H9 (cell line): ENCODE results near the gene UBE3A. TPM values are rescaled to one million over a fixed set of nuclear protein-coding genes. Genes with fewer than 3 reads are reported as not detected.

Experiments used
- DNase-seq: peaks from one replicate; pipeline ENCODE4 v3.0.0-alpha.2; 2017
- H2AFZ ChIP-seq: one replicate; pipeline ENCODE4 v1.6.1; 2013; ENCODE audit warnings: mild to moderate bottlenecking, low read length, control low read depth, moderate library complexity
- H2AK5ac ChIP-seq: 2 replicates; pipeline ENCODE4 v1.6.1; 2013; ENCODE audit warnings: low read length, control low read depth, mixed read lengths; ENCODE audit not compliant: insufficient read length
- H2BK120ac ChIP-seq: one replicate; pipeline ENCODE4 v1.6.1; 2013; ENCODE audit warnings: low read depth, mild to moderate bottlenecking, low read length, control low read depth, inconsistent platforms; ENCODE audit not compliant: poor library complexity, severe bottlenecking
- H2BK12ac ChIP-seq: 2 replicates; pipeline ENCODE4 v1.6.1; 2013; ENCODE audit warnings: low read length, control low read depth, mixed read lengths, low read depth; ENCODE audit not compliant: insufficient read length
- H2BK15ac ChIP-seq: 2 replicates; pipeline ENCODE4 v1.6.1; 2013; ENCODE audit warnings: low read depth, low read length, control low read depth
- H2BK20ac ChIP-seq: one replicate; pipeline ENCODE4 v1.6.1; 2013; ENCODE audit warnings: low read depth, mild to moderate bottlenecking, low read length, control low read depth, inconsistent platforms; ENCODE audit not compliant: poor library complexity, severe bottlenecking
- H2BK5ac ChIP-seq: 2 replicates; pipeline ENCODE4 v1.6.1; 2013; ENCODE audit warnings: low read length, control low read depth, mixed read lengths; ENCODE audit not compliant: insufficient read length
- H3K14ac ChIP-seq: 2 replicates; pipeline ENCODE4 v1.6.1; 2013; ENCODE audit warnings: low read length, control low read depth; ENCODE audit not compliant: insufficient read depth
- H3K18ac ChIP-seq: 2 replicates; pipeline ENCODE4 v1.6.1; 2013; ENCODE audit warnings: low read depth, mild to moderate bottlenecking, mixed read lengths, low read length, control low read depth; ENCODE audit not compliant: insufficient read length
- H3K23ac ChIP-seq: 2 replicates; pipeline ENCODE4 v1.6.1; 2013; ENCODE audit warnings: low read length, control low read depth, mixed read lengths, low read depth; ENCODE audit not compliant: insufficient read length
- H3K23me2 ChIP-seq: 2 replicates; pipeline ENCODE4 v1.6.1; 2013; ENCODE audit warnings: low read depth, mild to moderate bottlenecking, mixed read lengths, low read length, control low read depth; ENCODE audit not compliant: insufficient read length, poor library complexity, severe bottlenecking
- H3K27ac ChIP-seq: 2 replicates; pipeline ENCODE4 v1.5.1; 2013; ENCODE audit warnings: low read length, control low read depth, mixed read lengths, low read depth; ENCODE audit not compliant: insufficient read length
- H3K27me3 ChIP-seq: 2 replicates; pipeline ENCODE4 v1.6.1; 2013; ENCODE audit warnings: low read length, control low read depth, inconsistent platforms; ENCODE audit not compliant: insufficient read depth
- H3K4ac ChIP-seq: 2 replicates; pipeline ENCODE4 v1.6.1; 2013; ENCODE audit warnings: low read depth, mild to moderate bottlenecking, control low read depth, inconsistent platforms, low read length, moderate library complexity
- H3K4me1 ChIP-seq: 2 replicates; pipeline ENCODE4 v1.6.1; 2013; ENCODE audit warnings: low read length, control low read depth, inconsistent platforms; ENCODE audit not compliant: insufficient read depth
- H3K4me2 ChIP-seq: 2 replicates; pipeline ENCODE4 v1.6.1; 2013; ENCODE audit warnings: low read length, control low read depth, mixed read lengths; ENCODE audit not compliant: insufficient read length, insufficient read depth
- H3K56ac ChIP-seq: 2 replicates; pipeline ENCODE4 v1.6.1; 2013; ENCODE audit warnings: low read depth, mild to moderate bottlenecking, mixed read lengths, low read length, control low read depth; ENCODE audit not compliant: insufficient read length
- H3K79me1 ChIP-seq: 2 replicates; pipeline ENCODE4 v1.6.1; 2013; ENCODE audit warnings: low read depth, mild to moderate bottlenecking, moderate library complexity, low read length, control low read depth, inconsistent platforms; ENCODE audit not compliant: insufficient read depth, poor library complexity, severe bottlenecking
- H3K79me2 ChIP-seq: 2 replicates; pipeline ENCODE4 v1.6.1; 2013; ENCODE audit warnings: low read length, control low read depth, inconsistent platforms; ENCODE audit not compliant: insufficient read depth
- H3K9ac ChIP-seq: 2 replicates; pipeline ENCODE4 v1.6.1; 2013; ENCODE audit warnings: low read length, control low read depth, mixed read lengths; ENCODE audit not compliant: insufficient read length; ENCODE audit errors: extremely low read depth
- H3K9me3 ChIP-seq: one replicate; pipeline ENCODE4 v1.6.1; 2013; ENCODE audit warnings: low read depth, low read length, inconsistent platforms; ENCODE audit not compliant: control insufficient read depth
- H3T11ph ChIP-seq: one replicate; pipeline ENCODE4 v1.6.1; 2013; ENCODE audit warnings: mild to moderate bottlenecking, low read length, control low read depth, inconsistent platforms
- H4K20me1 ChIP-seq: one replicate; pipeline ENCODE4 v1.6.1; 2013; ENCODE audit not compliant: control insufficient read depth, insufficient read length, insufficient read depth
- H4K5ac ChIP-seq: 2 replicates; pipeline ENCODE4 v1.6.1; 2013; ENCODE audit warnings: low read depth, mild to moderate bottlenecking, mixed read lengths, low read length, control low read depth; ENCODE audit not compliant: insufficient read length
- H4K8ac ChIP-seq: replicated peaks from 2 replicates; pipeline ENCODE4 v1.6.1; 2013; ENCODE audit warnings: low read length, control low read depth, mixed read lengths, low read depth; ENCODE audit not compliant: insufficient read length
- H4K91ac ChIP-seq: 2 replicates; pipeline ENCODE4 v1.6.1; 2013; ENCODE audit warnings: low read depth, mild to moderate bottlenecking, moderate library complexity, mixed read lengths, low read length, control low read depth; ENCODE audit not compliant: insufficient read length
- H3K27ac Mint-ChIP-seq, 3 experiments: 2 replicates in 2 of 3; 3 replicates in 1 of 3; pipeline ENCODE4 v1.8.0; 2020 to 2021; ENCODE audit warnings: mixed read lengths in 3 of 3, mild to moderate bottlenecking in 1 of 3, moderate library complexity in 1 of 3
- H3K27me3 Mint-ChIP-seq: 2 replicates; pipeline ENCODE4 v1.8.0; 2021; ENCODE audit warnings: low read depth, mild to moderate bottlenecking, moderate library complexity, mixed read lengths
- H3K36me3 Mint-ChIP-seq, 3 experiments: 2 replicates in 2 of 3; 3 replicates in 1 of 3; pipeline ENCODE4 v1.8.0; 2020 to 2021; ENCODE audit warnings: low read depth in 3 of 3, mixed read lengths in 3 of 3; ENCODE audit not compliant: insufficient read depth in 1 of 3
- H3K4me1 Mint-ChIP-seq, 2 experiments: 2 replicates each; pipeline ENCODE4 v1.8.0; 2020; ENCODE audit warnings: mixed read lengths in 2 of 2
- H3K4me3 Mint-ChIP-seq, 2 experiments: 2 replicates in 1 of 2; 3 replicates in 1 of 2; pipeline ENCODE4 v1.8.0; 2020 to 2021; ENCODE audit warnings: mild to moderate bottlenecking in 2 of 2, mixed read lengths in 2 of 2, moderate library complexity in 1 of 2
- H3K9me3 Mint-ChIP-seq, 2 experiments: 2 replicates in 1 of 2; 3 replicates in 1 of 2; pipeline ENCODE4 v1.8.0; 2020; ENCODE audit warnings: mild to moderate bottlenecking in 2 of 2, mixed read lengths in 2 of 2, moderate library complexity in 1 of 2
- WGBS: extraction: QIAGEN DNeasy Blood & Tissue Kit; methylation state at CpG from one replicate; pipeline ENCODE4 v1.1.7; 2013; ENCODE audit warnings: missing lambda C conversion rate, low lambda C conversion rate, mixed read lengths; ENCODE audit not compliant: insufficient read length; ENCODE audit errors: extremely low coverage; 5-methylcytosine and 5-hydroxymethylcytosine counted together
- total RNA-seq: library from RNA; stranded (reverse); gene quantifications from 2 replicates; pipeline ENCODE4 v1.2.1, GENCODE V29; 2021
- TF ChIP-seq, protein P1 (sequence below): fragments of 200-600 bp; sonication (generic); conservative IDR thresholded peaks from 3 replicates; pipeline ENCODE4 v1.8.0; 2021; ENCODE audit warnings: antibody characterized with exemption, mild to moderate bottlenecking

The UBE3A gene
- total RNA-seq, 1 experiment from 2014 or later = 108 TPM

DNA sequence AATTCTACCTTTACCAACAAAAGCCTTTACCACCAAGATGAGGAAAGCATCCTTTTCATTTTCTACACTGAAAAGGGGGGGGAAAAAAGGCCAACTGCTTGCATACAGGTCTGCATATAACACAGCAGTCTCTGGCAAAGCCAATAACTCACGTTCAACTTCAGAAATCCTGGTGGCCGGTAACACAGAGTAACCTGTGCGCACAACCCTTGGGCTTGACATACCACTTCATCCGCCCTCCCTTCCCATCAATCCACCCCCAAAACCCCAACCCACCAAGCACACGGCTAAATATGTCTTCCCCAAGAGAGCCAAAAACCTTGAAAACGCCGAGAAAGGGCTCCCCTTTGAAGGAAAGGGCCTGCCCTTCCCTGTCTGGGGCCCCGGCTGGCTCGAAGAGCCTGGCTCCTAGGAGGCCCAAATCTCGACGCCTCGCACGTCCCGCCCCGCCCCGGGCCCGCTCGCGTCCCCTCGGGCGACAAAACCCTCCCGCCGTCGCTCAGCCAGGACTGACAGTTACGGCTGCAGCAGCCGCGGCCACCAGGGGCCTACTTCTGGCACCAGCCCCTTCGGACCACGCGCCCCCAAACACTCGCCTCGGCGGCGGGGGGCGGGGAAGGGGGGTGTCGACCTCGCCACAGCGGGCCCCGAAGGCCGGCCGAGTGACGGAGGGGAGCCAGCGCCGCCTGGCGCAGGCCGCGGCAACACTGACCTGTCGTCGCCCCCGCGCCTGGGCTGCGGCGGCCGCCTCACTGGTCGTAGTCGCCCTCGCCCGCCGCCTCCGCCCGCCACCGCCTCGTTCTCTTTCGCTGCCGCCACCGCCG lies 835 bp downstream of the UBE3A start:
- H3T11ph ChIP-seq = no peak overlapping the region
- H4K91ac ChIP-seq = no peak overlapping the region
- H3K9me3 ChIP-seq = no peaks in the 10 kb centered on the region
- H3K79me2 ChIP-seq = peaks cover 38% of the 10 kb centered on the region; the same call in 1 of the 2 replicates
- Mint-ChIP-seq H3K36me3 (no peaks in the 10 kb centered on the region; a peak in 1 of 7 replicates), H3K27ac (peak overlapping the region; percentile 87 to 98 (median 94); a peak in 5 of 7 replicates), H3K4me3 (peak overlapping the region; percentile 93 to 97), H3K4me1 (peaks cover 27 to 29% of the 10 kb centered on the region in 2 experiments), H3K9me3 (no peaks in the 10 kb centered on the region), H3K27me3 (no peaks in the 10 kb centered on the region)
- no peaks in the 10 kb centered on the region for H3K4me1 ChIP-seq
- TF ChIP-seq, protein P1, sequence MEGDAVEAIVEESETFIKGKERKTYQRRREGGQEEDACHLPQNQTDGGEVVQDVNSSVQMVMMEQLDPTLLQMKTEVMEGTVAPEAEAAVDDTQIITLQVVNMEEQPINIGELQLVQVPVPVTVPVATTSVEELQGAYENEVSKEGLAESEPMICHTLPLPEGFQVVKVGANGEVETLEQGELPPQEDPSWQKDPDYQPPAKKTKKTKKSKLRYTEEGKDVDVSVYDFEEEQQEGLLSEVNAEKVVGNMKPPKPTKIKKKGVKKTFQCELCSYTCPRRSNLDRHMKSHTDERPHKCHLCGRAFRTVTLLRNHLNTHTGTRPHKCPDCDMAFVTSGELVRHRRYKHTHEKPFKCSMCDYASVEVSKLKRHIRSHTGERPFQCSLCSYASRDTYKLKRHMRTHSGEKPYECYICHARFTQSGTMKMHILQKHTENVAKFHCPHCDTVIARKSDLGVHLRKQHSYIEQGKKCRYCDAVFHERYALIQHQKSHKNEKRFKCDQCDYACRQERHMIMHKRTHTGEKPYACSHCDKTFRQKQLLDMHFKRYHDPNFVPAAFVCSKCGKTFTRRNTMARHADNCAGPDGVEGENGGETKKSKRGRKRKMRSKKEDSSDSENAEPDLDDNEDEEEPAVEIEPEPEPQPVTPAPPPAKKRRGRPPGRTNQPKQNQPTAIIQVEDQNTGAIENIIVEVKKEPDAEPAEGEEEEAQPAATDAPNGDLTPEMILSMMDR = peak; percentile 56
- H3K9ac ChIP-seq = peak overlapping the region; percentile 90
- no peak overlapping the region for H2BK15ac ChIP-seq
- H3K56ac ChIP-seq = no peak overlapping the region
- no peak overlapping the region for H2BK20ac ChIP-seq
- no peak overlapping the region for H3K18ac ChIP-seq
- H3K23me2 ChIP-seq = peaks cover 8% of the 10 kb centered on the region
- no CpG with 5 or more reads among the region's 67 CpGs for WGBS
- no peak overlapping the region for H3K23ac ChIP-seq
- no peaks in the 10 kb centered on the region for H4K20me1 ChIP-seq
- H2AK5ac ChIP-seq = no peak overlapping the region
- peak; percentile 61 for DNase-seq
- no peak overlapping the region for H2BK5ac ChIP-seq
- H3K4me2 ChIP-seq = peak overlapping the region; percentile 71
- peak overlapping the region; percentile 98 for H3K14ac ChIP-seq
- no peak overlapping the region for H2BK120ac ChIP-seq
- H4K8ac ChIP-seq = no peak overlapping the region
- no peak overlapping the region for H4K5ac ChIP-seq
- H3K4ac ChIP-seq = no peak overlapping the region
- H2AFZ ChIP-seq = no peak overlapping the region
- no peaks in the 10 kb centered on the region for H3K79me1 ChIP-seq
- H2BK12ac ChIP-seq = no peak overlapping the region
- H3K27me3 ChIP-seq = no peaks in the 10 kb centered on the region
- H3K27ac ChIP-seq = no peak overlapping the region
